HepG2 (cell line): Measurements from ENCODE around the gene USP7. TPM values are rescaled to one million over a fixed set of nuclear protein-coding genes. Genes with fewer than 3 reads are reported as not detected.
A peak's percentile ranks its signal among the peaks of the same experiment; 100 is the strongest.

Experiments used
- CEBPB ChIP-seq: IDR thresholded peaks from 2 replicates; pipeline ENCODE4 v1.6.1; 2011; ENCODE audit warnings: low read depth, low read length, improper control_type of control experiment, borderline replicate concordance
- HMGA1 ChIP-seq: sonication (generic); formaldehyde crosslinking; conservative IDR thresholded peaks from 2 replicates; pipeline ENCODE4 v1.4.0; 2020; ENCODE audit warnings: missing genetic modification reagents
- NFE2L1 ChIP-seq: sonication (generic); formaldehyde crosslinking; IDR thresholded peaks from 2 replicates; pipeline ENCODE4 v1.4.0; 2020; ENCODE audit warnings: missing genetic modification reagents, mild to moderate bottlenecking, borderline replicate concordance
- NFKB2 ChIP-seq: sonication (generic); formaldehyde crosslinking; IDR thresholded peaks from 2 replicates; pipeline ENCODE4 v1.4.0; 2020; ENCODE audit warnings: missing genetic modification reagents, borderline replicate concordance
- NFYB ChIP-seq: sonication (generic); formaldehyde crosslinking; IDR thresholded peaks from 2 replicates; pipeline ENCODE4 v1.4.0; 2020; ENCODE audit warnings: missing genetic modification reagents
- PCBP2 ChIP-seq: fragments of 200-400 bp; formaldehyde crosslinking; optimal IDR thresholded peaks from 2 replicates; pipeline ENCODE3; 2018; ENCODE audit warnings: low read length, low read depth; ENCODE audit not compliant: poor library complexity, severe bottlenecking
- SIN3B ChIP-seq: fragments of 150-350 bp; IDR thresholded peaks from 2 replicates; pipeline ENCODE4 v1.6.1; 2014; ENCODE audit warnings: low read length
- ZFP82 ChIP-seq: sonication (generic); formaldehyde crosslinking; IDR thresholded peaks from 2 replicates; pipeline ENCODE4 v1.5.1; 2020; ENCODE audit warnings: mild to moderate bottlenecking, missing genetic modification reagents, borderline replicate concordance
- ZFP90 ChIP-seq: sonication (generic); formaldehyde crosslinking; IDR thresholded peaks from 2 replicates; pipeline ENCODE4 v1.8.0; 2022; ENCODE audit warnings: missing genetic modification reagents, mild to moderate bottlenecking, inconsistent platforms, borderline replicate concordance
- ZNF263 ChIP-seq: sonication (generic); formaldehyde crosslinking; IDR thresholded peaks from 2 replicates; pipeline ENCODE4 v1.4.0; 2020; ENCODE audit warnings: missing genetic modification reagents
- ZNF451 ChIP-seq: sonication (generic); formaldehyde crosslinking; IDR thresholded peaks from 2 replicates; pipeline ENCODE4 v1.5.0; 2020; ENCODE audit warnings: mild to moderate bottlenecking, missing genetic modification reagents
- ZNF614 ChIP-seq: IDR thresholded peaks from 2 replicates; pipeline ENCODE4 v1.6.1; 2018; ENCODE audit warnings: missing biosample characterization, missing genetic modification reagents, inconsistent platforms, borderline replicate concordance
- polyA plus RNA-seq, 8 experiments: library from polyadenylated mRNA; depleted of rRNA in 3 of 8; stranded (reverse) in 7 of 8; unstranded in 1 of 8; fragments of >200 nt; fragmentation: Illumina TruSeq in 4 of 8; extraction: Trizol in 4 of 8; gene quantifications; 2 replicates each; pipeline versions ENCODE4 v1.2.1 to v1.2.3, GENCODE V29; 2011 to 2016; ENCODE audit warnings: low read depth in 4 of 8, missing spikeins in 1 of 8, mixed read lengths in 1 of 8; ENCODE audit not compliant: insufficient read depth in 1 of 8
- total RNA-seq, 5 experiments: library from RNA; depleted of rRNA; stranded (reverse); fragments of >200 nt; fragmentation: Illumina TruSeq; extraction: Trizol; gene quantifications; 2 replicates each; pipeline ENCODE4 v1.2.3, GENCODE V29; 2016; ENCODE audit warnings: low read depth in 1 of 5
- TF ChIP-seq, protein P1 (sequence below): sonication (generic); formaldehyde crosslinking; IDR thresholded peaks from 2 replicates; pipeline ENCODE4 v1.5.1; 2020; ENCODE audit warnings: missing genetic modification reagents, mild to moderate bottlenecking, borderline replicate concordance
- TF ChIP-seq, protein P2 (sequence below): IDR thresholded peaks from 2 replicates; pipeline ENCODE4 v1.6.1; 2012; ENCODE audit warnings: low read depth, low read length, improper control_type of control experiment
- TF ChIP-seq, protein P3 (sequence below): sonication (generic); formaldehyde crosslinking; IDR thresholded peaks from 2 replicates; pipeline ENCODE4 v1.8.1; 2022; ENCODE audit warnings: mild to moderate bottlenecking, missing genetic modification reagents
- TF ChIP-seq, protein P4 (sequence below): sonication (generic); formaldehyde crosslinking; IDR thresholded peaks from 2 replicates; pipeline ENCODE4 v1.8.0; 2022; ENCODE audit warnings: mild to moderate bottlenecking, missing genetic modification reagents, borderline replicate concordance

Gene USP7
- total and polyA plus RNA-seq, 2 of the 13 experiments (the other 11 are each of a cell fraction or from before 2014, with no cell fraction given): 52.5 to 173 TPM

DNA sequence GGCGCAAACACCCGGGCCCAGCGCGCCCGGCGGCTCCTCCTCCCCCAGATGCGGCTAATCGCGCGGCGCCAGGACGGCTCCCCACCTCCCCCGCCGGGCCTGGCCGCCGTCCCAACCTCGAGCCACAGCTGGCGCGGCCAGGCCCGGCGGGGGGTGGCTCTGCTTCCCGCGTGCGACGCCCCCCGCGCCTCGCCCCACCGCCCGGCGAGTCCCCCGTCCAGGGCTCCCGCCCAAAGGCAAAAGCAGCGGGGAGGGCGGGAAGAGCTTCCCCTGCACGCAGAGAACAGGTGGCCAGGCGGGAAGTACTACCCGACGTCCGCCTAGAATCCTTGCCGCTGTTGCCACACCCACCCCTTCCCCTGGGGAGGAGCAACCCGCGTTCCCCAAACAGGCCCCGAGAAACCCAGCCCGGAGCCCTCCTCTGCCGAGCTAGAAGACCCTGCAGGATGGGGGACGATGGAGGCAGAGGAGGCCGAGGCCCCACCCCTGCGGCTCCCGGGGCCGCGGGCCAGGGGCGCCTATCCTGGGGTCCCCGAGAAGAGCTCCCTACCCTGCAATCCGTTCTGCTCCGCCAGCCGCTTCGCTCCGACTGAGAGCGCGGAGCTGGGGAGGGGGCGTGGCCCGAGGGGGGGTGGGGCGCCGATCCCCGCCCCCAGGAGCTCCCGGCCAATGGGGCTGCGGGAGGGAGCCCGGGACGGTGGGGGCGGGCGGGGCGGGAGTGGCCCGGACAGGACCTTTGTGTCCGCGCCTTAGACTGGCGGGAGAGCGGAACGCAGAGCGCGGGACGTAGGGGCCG lies 95.1 kb downstream of the USP7 start, which contains the start of gene CARHSP1 (continued):
- peak; percentile 9; the same call in 1 of the 2 replicates for TF ChIP-seq ZFP90
- peak; percentile 60 for TF ChIP-seq NFYB (CRISPR knock-in tag)
- no peak for TF ChIP-seq ZNF614
- TF ChIP-seq CEBPB: peak; percentile 36; the same call in 1 of the 2 replicates
- TF ChIP-seq, protein P1, sequence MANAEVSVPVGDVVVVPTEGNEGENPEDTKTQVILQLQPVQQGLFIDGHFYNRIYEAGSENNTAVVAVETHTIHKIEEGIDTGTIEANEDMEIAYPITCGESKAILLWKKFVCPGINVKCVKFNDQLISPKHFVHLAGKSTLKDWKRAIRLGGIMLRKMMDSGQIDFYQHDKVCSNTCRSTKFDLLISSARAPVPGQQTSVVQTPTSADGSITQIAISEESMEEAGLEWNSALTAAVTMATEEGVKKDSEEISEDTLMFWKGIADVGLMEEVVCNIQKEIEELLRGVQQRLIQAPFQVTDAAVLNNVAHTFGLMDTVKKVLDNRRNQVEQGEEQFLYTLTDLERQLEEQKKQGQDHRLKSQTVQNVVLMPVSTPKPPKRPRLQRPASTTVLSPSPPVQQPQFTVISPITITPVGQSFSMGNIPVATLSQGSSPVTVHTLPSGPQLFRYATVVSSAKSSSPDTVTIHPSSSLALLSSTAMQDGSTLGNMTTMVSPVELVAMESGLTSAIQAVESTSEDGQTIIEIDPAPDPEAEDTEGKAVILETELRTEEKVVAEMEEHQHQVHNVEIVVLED (CRISPR knock-in tag): peak; percentile 32; the same call in 1 of the 2 replicates
- no peak for TF ChIP-seq HMGA1 (CRISPR knock-in tag)
- TF ChIP-seq SIN3B: no peak
- TF ChIP-seq, protein P2, sequence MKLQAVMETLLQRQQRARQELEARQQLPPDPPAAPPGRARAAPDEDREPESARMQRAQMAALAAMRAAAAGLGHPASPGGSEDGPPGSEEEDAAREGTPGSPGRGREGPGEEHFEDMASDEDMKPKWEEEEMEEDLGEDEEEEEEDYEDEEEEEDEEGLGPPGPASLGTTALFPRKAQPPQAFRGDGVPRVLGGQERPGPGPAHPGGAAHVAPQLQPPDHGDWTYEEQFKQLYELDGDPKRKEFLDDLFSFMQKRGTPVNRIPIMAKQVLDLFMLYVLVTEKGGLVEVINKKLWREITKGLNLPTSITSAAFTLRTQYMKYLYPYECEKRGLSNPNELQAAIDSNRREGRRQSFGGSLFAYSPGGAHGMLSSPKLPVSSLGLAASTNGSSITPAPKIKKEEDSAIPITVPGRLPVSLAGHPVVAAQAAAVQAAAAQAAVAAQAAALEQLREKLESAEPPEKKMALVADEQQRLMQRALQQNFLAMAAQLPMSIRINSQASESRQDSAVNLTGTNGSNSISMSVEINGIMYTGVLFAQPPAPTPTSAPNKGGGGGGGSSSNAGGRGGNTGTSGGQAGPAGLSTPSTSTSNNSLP: no peak
- TF ChIP-seq PCBP2: no peak
- TF ChIP-seq, protein P3, sequence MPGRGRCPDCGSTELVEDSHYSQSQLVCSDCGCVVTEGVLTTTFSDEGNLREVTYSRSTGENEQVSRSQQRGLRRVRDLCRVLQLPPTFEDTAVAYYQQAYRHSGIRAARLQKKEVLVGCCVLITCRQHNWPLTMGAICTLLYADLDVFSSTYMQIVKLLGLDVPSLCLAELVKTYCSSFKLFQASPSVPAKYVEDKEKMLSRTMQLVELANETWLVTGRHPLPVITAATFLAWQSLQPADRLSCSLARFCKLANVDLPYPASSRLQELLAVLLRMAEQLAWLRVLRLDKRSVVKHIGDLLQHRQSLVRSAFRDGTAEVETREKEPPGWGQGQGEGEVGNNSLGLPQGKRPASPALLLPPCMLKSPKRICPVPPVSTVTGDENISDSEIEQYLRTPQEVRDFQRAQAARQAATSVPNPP (CRISPR knock-in tag): no peak
- TF ChIP-seq NFE2L1 (CRISPR knock-in tag): no peak
- TF ChIP-seq ZNF263 (CRISPR knock-in tag): no peak
- TF ChIP-seq NFKB2 (CRISPR knock-in tag): no peak
- TF ChIP-seq, protein P4, sequence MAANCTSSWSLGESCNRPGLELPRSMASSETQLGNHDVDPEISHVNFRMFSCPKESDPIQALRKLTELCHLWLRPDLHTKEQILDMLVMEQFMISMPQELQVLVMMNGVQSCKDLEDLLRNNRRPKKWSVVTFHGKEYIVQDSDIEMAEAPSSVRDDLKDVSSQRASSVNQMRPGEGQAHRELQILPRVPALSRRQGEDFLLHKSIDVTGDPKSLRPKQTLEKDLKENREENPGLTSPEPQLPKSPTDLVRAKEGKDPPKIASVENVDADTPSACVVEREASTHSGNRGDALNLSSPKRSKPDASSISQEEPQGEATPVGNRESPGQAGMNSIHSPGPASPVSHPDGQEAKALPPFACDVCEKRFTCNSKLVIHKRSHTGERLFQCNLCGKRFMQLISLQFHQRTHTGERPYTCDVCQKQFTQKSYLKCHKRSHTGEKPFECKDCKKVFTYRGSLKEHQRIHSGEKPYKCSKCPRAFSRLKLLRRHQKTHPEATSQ (CRISPR knock-in tag): 0 out of 2 replicates have a peak, but pooled peaks have one; percentile 68
- no peak; the same call in 1 of the 2 replicates for TF ChIP-seq ZNF451 (CRISPR knock-in tag)
- peak; percentile 15; the same call in 1 of the 2 replicates for TF ChIP-seq ZFP82 (CRISPR knock-in tag)
